ENCODE data around the gene GPT2. TPM values are rescaled to one million over a fixed set of nuclear protein-coding genes. Genes with fewer than 3 reads are reported as not detected.

GPT2 gene
- total RNA-seq, 1 donor from 2014 or later, result 46.1 TPM

DNA sequence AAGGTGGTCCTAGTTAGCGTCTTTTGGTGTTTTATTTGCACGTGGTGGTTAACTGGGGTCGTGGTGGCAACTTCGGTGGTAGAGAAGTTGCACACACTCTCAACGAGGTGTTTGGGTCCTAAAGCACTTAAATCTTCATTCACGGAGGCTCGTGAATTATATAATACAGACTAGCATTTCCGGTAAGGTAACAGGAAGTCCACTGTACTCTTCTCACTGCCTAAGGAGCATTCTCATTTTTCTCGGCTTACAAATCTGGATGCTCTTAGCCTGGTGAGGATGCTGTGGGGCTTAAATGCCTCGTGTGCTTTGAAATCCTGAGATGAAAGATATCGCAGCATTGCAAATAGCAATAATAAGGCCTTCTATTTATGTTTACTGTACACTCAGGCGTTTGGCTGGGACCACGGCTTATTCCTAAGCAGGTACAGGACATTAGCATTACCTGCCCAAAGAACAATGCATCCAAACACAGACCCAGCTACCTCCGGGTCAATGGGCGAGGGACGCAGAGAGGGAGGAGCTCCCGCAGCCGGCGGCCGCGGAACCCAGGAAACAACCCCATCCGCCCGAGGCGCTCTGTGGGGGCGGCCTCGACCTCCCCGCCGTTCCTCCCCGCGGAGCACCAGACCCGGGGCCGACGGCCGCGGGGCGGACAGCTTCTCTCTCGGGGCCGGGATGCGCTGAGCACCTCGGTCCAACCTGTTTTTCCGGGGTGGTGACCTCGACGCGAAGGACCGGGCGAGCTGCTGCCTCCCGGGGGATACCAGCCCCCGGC, 88.5 kb downstream of the GPT2 start:
- Mint-ChIP-seq H3K4me1 (peaks cover 45% of the 10 kb centered on the region), H3K36me3 (ENCODE audit: low read depth) (peaks cover 4% of the 10 kb centered on the region), H3K4me3 (peak overlapping the region; percentile 92), H3K9me3 (no peaks in the 10 kb centered on the region), H3K27ac (ENCODE audit: unreplicated experiment) (peak overlapping the region; percentile 94), H3K27me3 (ENCODE audit: low read depth) (no peaks in the 10 kb centered on the region)
- DNase-seq (ENCODE audit: low read depth, low spot score), result peak; percentile 26
- TF ChIP-seq, protein P1, sequence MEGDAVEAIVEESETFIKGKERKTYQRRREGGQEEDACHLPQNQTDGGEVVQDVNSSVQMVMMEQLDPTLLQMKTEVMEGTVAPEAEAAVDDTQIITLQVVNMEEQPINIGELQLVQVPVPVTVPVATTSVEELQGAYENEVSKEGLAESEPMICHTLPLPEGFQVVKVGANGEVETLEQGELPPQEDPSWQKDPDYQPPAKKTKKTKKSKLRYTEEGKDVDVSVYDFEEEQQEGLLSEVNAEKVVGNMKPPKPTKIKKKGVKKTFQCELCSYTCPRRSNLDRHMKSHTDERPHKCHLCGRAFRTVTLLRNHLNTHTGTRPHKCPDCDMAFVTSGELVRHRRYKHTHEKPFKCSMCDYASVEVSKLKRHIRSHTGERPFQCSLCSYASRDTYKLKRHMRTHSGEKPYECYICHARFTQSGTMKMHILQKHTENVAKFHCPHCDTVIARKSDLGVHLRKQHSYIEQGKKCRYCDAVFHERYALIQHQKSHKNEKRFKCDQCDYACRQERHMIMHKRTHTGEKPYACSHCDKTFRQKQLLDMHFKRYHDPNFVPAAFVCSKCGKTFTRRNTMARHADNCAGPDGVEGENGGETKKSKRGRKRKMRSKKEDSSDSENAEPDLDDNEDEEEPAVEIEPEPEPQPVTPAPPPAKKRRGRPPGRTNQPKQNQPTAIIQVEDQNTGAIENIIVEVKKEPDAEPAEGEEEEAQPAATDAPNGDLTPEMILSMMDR (conservative IDR thresholded peaks at IDR 0.05), result no peak

GRCh38 chr16:46973207-46973995, 89.2 kb downstream of the GPT2 start, which contains the start of gene DNAJA2:
DNAJA2 (minus strand) TSS chr16:46973674; CDS start chr16:46973572, 102 bp downstream.
- H3K4me3 Mint-ChIP-seq, result peak within 1 kb of the TSS; percentile 94
- TF ChIP-seq, protein P1 (conservative IDR thresholded peaks at IDR 0.05), result no peak
- H3K36me3 Mint-ChIP-seq (ENCODE audit: low read depth), result no peaks in the 10 kb centered on the region
- peak within 1 kb of the TSS; percentile 98 for H3K27ac Mint-ChIP-seq (ENCODE audit: unreplicated experiment)
- H3K4me1 Mint-ChIP-seq, result peaks cover 45% of the 10 kb centered on the region
- peak; percentile 93 for DNase-seq (ENCODE audit: low read depth, low spot score)
- H3K27me3 Mint-ChIP-seq (ENCODE audit: low read depth), result no peaks in the 10 kb centered on the region
- no peaks in the 10 kb centered on the region for H3K9me3 Mint-ChIP-seq

DNA sequence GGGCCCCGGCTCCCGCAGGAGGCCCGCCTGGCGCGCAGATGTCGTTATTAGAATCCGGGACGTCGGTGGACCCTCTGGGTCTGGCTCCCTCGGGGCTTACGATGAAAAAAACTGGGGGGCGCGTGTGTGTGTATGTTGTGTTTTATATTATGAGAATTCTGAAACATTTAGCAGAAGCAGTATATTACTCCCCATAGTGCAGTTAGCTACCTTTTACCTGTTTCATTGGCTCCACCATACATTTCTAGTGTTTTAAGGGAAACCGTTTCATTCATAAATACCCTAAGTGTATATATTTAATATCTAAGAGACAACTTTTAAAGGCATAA, 89.8 kb downstream of the GPT2 start:
- Mint-ChIP-seq H3K4me3 (peak overlapping the region; percentile 94), H3K27me3 (ENCODE audit: low read depth) (no peaks in the 10 kb centered on the region), H3K9me3 (no peaks in the 10 kb centered on the region), H3K4me1 (peaks cover 45% of the 10 kb centered on the region), H3K27ac (ENCODE audit: unreplicated experiment) (peak overlapping the region; percentile 98), H3K36me3 (ENCODE audit: low read depth) (no peaks in the 10 kb centered on the region)
- DNase-seq (ENCODE audit: low read depth, low spot score), result no peak
- TF ChIP-seq, protein P1 (conservative IDR thresholded peaks at IDR 0.05), result no peak

DNA sequence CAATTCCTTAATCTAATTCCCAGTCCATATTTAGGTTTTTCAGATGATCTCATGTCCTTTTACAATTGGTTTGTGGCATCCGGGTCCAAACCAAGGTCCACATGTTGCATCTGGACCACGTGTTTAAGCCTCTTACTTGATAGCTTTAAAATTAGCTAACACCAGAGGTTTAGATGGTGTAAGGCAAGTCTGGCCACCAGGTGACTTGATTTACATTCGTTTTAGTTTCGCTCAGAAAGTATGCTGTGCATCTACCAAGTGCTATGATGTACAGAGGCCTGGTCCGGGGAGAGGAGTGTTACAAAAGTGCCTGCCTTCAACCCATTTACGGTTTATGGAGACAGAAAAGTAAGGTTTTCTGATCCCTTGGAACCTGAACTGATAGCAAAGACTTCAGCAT, 90.2 kb downstream of the GPT2 start:
- H3K9me3 Mint-ChIP-seq, result no peaks in the 10 kb centered on the region
- peaks cover 41% of the 10 kb centered on the region for H3K4me1 Mint-ChIP-seq
- peak overlapping the region; percentile 94 for H3K4me3 Mint-ChIP-seq
- no peak overlapping the region for H3K27ac Mint-ChIP-seq (ENCODE audit: unreplicated experiment)
- no peak for DNase-seq (ENCODE audit: low read depth, low spot score)
- H3K36me3 Mint-ChIP-seq (ENCODE audit: low read depth), result no peaks in the 10 kb centered on the region
- no peaks in the 10 kb centered on the region for H3K27me3 Mint-ChIP-seq (ENCODE audit: low read depth)
- TF ChIP-seq, protein P1 (conservative IDR thresholded peaks at IDR 0.05), result peak; percentile 39

DNA sequence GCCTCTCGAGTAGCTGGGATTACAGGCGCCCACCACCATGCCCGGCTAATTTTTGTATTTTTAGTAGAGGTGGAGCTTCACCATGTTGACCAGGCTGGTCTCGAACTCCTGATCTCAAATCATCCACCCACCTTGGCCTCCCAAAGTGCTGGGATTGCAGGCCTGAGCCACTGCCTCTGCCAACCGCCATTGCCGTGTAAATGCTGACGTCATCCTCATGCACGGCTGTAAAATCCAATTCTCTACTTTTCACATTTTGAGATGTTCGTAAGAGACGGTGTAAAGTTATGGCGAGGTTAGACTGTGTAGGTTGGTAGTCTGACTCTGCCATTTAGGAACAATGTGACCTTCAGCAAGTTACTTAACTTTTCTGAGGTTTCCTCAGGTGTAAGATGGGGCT, 91.0 kb downstream of the GPT2 start:
- TF ChIP-seq, protein P1 (conservative IDR thresholded peaks at IDR 0.05), result no peak
- H3K27ac Mint-ChIP-seq (ENCODE audit: unreplicated experiment), result no peak overlapping the region

More for the DNA sequence above, 91.0 kb downstream of the GPT2 start:
- Mint-ChIP-seq H3K4me1 (peaks cover 34% of the 10 kb centered on the region), H3K9me3 (no peaks in the 10 kb centered on the region), H3K27me3 (ENCODE audit: low read depth) (no peaks in the 10 kb centered on the region), H3K4me3 (peak overlapping the region; percentile 94), H3K36me3 (ENCODE audit: low read depth) (no peaks in the 10 kb centered on the region)
- DNase-seq (ENCODE audit: low read depth, low spot score), result no peak

Data from neural crest cell (in vitro differentiated cells).